Measurements from ENCODE around the gene RAD51B. TPM values are rescaled to one million over a fixed set of nuclear protein-coding genes. Genes with fewer than 3 reads are reported as not detected.

The RAD51B gene
- total RNA-seq, 2 experiments from 2014 or later = 27.4 to 31.6 TPM

- H3K4me1 Mint-ChIP-seq = peaks cover 52% of the 10 kb centered on the region
- H3K27ac Mint-ChIP-seq = peak overlapping the region; percentile 93
- peak; percentile 21 for DNase-seq
- peak overlapping the region; percentile 49 for H3K4me3 Mint-ChIP-seq
- H3K9me3 Mint-ChIP-seq = no peaks in the 10 kb centered on the region
- no peaks in the 10 kb centered on the region for H3K27me3 Mint-ChIP-seq
- no peaks in the 10 kb centered on the region for H3K36me3 Mint-ChIP-seq
These were observed 913.7 kb downstream of the RAD51B start for GRCh38 chr14:68733086-68733914.

- Mint-ChIP-seq H3K36me3 (no peaks in the 10 kb centered on the region), H3K4me3 (no peak overlapping the region), H3K27me3 (no peaks in the 10 kb centered on the region), H3K27ac (peak overlapping the region; percentile 90), H3K9me3 (no peaks in the 10 kb centered on the region), H3K4me1 (peaks cover 49% of the 10 kb centered on the region)
- peak; percentile 60 for DNase-seq
These were observed 914.7 kb downstream of the RAD51B start for GRCh38 chr14:68734231-68734732.

GRCh38 chr14:68735856-68736255 lies 916.3 kb downstream of the RAD51B start:
- Mint-ChIP-seq H3K9me3 (no peaks in the 10 kb centered on the region), H3K4me3 (no peak overlapping the region), H3K27me3 (no peaks in the 10 kb centered on the region), H3K4me1 (peaks cover 44% of the 10 kb centered on the region), H3K27ac (no peak overlapping the region), H3K36me3 (no peaks in the 10 kb centered on the region)
- no peak for DNase-seq

DNA sequence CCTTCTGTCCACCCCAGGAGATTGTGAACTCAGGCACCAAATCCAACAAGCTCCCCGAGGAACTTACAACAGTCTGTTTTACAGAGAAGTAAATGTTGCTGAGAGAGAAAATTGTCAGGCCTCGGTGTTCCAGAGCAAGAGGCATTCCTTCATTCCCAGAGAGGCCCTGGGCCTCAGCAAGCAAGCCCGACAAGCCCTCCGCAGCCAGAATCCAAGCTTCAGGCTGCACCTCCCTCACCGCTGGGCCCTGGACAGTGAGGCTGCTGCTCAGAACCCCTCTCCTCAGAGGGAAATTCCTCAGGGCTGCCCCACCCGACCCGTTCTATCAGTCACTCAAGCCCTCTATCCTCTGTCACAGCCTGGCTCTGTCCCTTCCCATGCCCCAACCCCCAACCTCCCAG lies 916.9 kb downstream of the RAD51B start:
- H3K36me3 Mint-ChIP-seq = no peaks in the 10 kb centered on the region
- no peak for DNase-seq
- peaks cover 44% of the 10 kb centered on the region for H3K4me1 Mint-ChIP-seq
- peaks cover 5% of the 10 kb centered on the region for H3K9me3 Mint-ChIP-seq
- H3K4me3 Mint-ChIP-seq = no peak overlapping the region
- no peaks in the 10 kb centered on the region for H3K27me3 Mint-ChIP-seq
- peak overlapping the region; percentile 2 for H3K27ac Mint-ChIP-seq

- H3K4me1 Mint-ChIP-seq = peaks cover 44% of the 10 kb centered on the region
- H3K27me3 Mint-ChIP-seq = no peaks in the 10 kb centered on the region
- H3K36me3 Mint-ChIP-seq = no peaks in the 10 kb centered on the region
- peaks cover 5% of the 10 kb centered on the region for H3K9me3 Mint-ChIP-seq
- H3K4me3 Mint-ChIP-seq = no peak overlapping the region
- DNase-seq = no peak
- no peak overlapping the region for H3K27ac Mint-ChIP-seq
These were observed 917.5 kb downstream of the RAD51B start for GRCh38 chr14:68737086-68737485.

GRCh38 chr14:68738559-68738958 lies 919.0 kb downstream of the RAD51B start:
- Mint-ChIP-seq H3K27me3 (no peaks in the 10 kb centered on the region), H3K4me3 (no peak overlapping the region), H3K36me3 (no peaks in the 10 kb centered on the region), H3K9me3 (peaks cover 5% of the 10 kb centered on the region), H3K4me1 (peaks cover 36% of the 10 kb centered on the region), H3K27ac (no peak overlapping the region)
- DNase-seq = no peak

DNA sequence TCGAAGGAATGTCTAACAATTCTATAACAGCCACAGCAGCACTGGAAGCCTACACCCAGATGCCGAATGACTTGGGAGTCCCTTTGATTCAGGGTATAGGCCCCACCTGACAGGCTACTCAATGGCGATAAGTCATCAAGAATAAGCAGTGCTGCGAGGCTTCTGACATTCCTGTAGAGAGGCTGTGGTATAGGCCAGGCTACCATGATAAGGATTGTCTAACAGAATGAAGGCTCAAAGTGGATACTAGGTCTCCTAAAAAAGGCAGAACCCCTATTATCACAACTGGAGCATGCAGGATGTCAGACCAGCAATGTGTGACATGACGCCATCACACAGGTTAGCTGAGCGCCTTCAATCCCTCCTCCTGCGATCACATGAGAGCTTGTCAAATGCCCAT lies 920.1 kb downstream of the RAD51B start:
- Mint-ChIP-seq H3K9me3 (peaks cover 5% of the 10 kb centered on the region), H3K4me3 (no peak overlapping the region), H3K27ac (no peak overlapping the region), H3K4me1 (peaks cover 27% of the 10 kb centered on the region), H3K27me3 (no peaks in the 10 kb centered on the region), H3K36me3 (no peaks in the 10 kb centered on the region)
- DNase-seq = no peak

DNA sequence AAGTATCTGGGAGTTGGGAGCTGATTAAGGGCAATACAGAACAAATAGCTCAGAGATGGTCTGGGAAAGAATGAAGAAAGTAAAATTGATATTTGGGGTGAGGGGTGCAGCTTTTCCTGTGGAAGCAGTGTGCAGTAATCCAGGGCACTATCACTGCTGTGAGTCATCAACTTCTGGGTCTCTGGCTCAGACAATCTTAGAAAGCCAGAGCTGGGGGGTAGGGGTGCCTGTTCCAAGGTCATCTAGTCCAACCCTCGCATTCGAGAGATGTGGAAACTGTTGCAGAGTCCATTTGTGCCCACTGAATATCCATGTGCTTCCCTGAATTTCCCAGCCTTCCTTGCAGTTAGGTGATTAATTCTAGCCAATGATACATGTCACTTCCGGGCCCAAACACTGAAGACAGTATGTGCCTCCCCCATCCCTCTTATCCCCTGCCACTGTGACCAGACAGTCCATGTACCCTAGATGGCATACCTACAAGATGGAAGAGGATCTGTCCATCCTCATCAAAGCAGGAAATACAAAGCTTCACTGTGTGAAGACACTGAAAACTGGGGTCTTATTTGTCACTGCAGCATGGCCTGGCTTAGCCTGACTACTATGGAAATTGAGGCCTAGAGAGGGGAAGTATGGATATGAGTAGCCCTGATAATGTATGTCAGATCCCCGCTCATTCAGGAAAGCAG lies 921.4 kb downstream of the RAD51B start:
- Mint-ChIP-seq H3K27me3 (no peaks in the 10 kb centered on the region), H3K27ac (no peak overlapping the region), H3K4me1 (peaks cover 20% of the 10 kb centered on the region)

DNA sequence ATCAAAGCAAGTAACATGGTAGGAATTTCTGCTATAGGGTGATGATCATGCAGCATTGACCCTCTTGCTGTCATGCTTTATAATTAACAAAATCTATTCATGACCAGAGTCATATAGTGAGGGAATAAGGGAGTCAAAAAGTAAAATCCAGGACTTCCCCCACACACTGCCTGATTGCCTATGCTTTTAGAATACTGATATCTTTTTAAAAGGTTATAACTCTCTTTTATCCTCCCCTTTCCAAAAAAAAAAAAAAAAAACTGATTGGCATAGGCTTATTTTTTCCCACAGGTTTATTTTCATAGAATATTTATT lies 921.9 kb downstream of the RAD51B start:
- no peak for DNase-seq
- H3K27ac Mint-ChIP-seq = no peak overlapping the region
- H3K4me3 Mint-ChIP-seq = no peak overlapping the region
- peaks cover 15% of the 10 kb centered on the region for H3K4me1 Mint-ChIP-seq
- no peaks in the 10 kb centered on the region for H3K36me3 Mint-ChIP-seq
- peaks cover 5% of the 10 kb centered on the region for H3K9me3 Mint-ChIP-seq
- H3K27me3 Mint-ChIP-seq = no peaks in the 10 kb centered on the region

More for the DNA sequence above, 921.4 kb downstream of the RAD51B start:
- Mint-ChIP-seq H3K36me3 (no peaks in the 10 kb centered on the region), H3K4me3 (no peak overlapping the region), H3K9me3 (peaks cover 5% of the 10 kb centered on the region)
- DNase-seq = no peak

DNA sequence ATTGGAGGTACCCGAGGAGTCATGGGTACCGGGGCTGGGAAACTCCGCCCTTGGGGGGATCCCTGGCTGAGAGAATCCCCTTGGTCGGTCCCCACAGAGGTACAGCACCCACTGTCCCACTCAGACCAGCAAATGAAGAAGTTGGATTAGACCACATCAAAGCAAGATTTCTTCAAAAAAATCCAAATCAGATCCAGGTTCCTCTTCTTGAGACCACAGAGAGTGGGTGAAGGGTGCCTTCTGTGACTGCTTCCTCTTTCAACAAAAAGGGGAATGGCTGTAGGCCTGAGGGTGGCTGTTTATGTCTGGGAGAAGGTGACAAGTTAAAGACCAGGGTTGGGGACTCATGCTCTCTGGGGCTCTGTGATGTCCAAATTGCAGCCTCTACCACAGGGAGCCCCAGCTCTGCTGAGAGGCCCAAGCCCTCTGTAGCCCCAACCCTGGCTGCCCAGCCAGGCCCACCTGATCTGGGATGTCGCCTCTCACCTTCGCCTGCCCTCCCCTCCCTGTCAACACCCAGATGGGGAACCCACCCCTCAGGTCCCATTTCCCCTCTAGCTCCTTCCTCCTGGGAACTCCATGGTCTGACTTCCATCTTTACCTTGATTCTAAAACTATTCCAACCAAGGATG lies 922.4 kb downstream of the RAD51B start:
- no peaks in the 10 kb centered on the region for H3K27me3 Mint-ChIP-seq
- no peak for DNase-seq
- H3K4me1 Mint-ChIP-seq = peaks cover 10% of the 10 kb centered on the region
- no peak overlapping the region for H3K4me3 Mint-ChIP-seq
- no peaks in the 10 kb centered on the region for H3K36me3 Mint-ChIP-seq
- peaks cover 5% of the 10 kb centered on the region for H3K9me3 Mint-ChIP-seq
- H3K27ac Mint-ChIP-seq = no peak overlapping the region

DNA sequence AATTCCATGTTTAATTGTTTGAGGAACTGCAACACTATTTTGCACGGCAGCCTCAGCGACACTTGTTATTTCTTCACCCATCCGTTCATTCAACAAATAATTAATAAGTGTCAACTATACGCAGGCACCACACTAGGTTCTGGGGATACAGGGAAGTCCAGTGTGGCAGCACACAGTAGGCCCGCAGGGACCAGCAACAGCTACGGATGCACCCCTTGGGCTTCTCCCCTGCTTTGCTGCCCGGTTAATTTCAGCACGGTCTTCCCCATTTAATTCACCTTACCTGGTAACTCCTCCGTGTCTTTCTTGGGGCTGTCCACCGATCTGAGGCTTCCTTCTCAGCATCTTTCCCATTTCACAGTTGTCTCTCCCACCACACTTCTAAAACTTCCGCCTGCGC lies 925.0 kb downstream of the RAD51B start:
- H3K27me3 Mint-ChIP-seq = no peaks in the 10 kb centered on the region
- peaks cover 7% of the 10 kb centered on the region for H3K4me1 Mint-ChIP-seq
- no peak for DNase-seq
- H3K36me3 Mint-ChIP-seq = no peaks in the 10 kb centered on the region
- H3K9me3 Mint-ChIP-seq = peaks cover 5% of the 10 kb centered on the region
- H3K4me3 Mint-ChIP-seq = no peak overlapping the region
- no peak overlapping the region for H3K27ac Mint-ChIP-seq

GRCh38 chr14:68747393-68747792 lies 927.8 kb downstream of the RAD51B start:
- peaks cover 6% of the 10 kb centered on the region for H3K4me1 Mint-ChIP-seq
- no peaks in the 10 kb centered on the region for H3K36me3 Mint-ChIP-seq
- no peaks in the 10 kb centered on the region for H3K9me3 Mint-ChIP-seq
- no peaks in the 10 kb centered on the region for H3K27me3 Mint-ChIP-seq
- no peak for DNase-seq
- no peak overlapping the region for H3K4me3 Mint-ChIP-seq
- H3K27ac Mint-ChIP-seq = no peak overlapping the region

GRCh38 chr14:68748260-68748659 lies 928.7 kb downstream of the RAD51B start:
- H3K27ac Mint-ChIP-seq = no peak overlapping the region
- no peak overlapping the region for H3K4me3 Mint-ChIP-seq
- no peaks in the 10 kb centered on the region for H3K27me3 Mint-ChIP-seq
- no peaks in the 10 kb centered on the region for H3K36me3 Mint-ChIP-seq
- H3K4me1 Mint-ChIP-seq = peaks cover 5% of the 10 kb centered on the region
- H3K9me3 Mint-ChIP-seq = no peaks in the 10 kb centered on the region
- DNase-seq = no peak

- DNase-seq = no peak
- H3K27ac Mint-ChIP-seq = no peak overlapping the region
These were observed 929.1 kb downstream of the RAD51B start for GRCh38 chr14:68748691-68749090.

More at GRCh38 chr14:68748691-68749090, 929.1 kb downstream of the RAD51B start:
- no peak overlapping the region for H3K4me3 Mint-ChIP-seq
- H3K4me1 Mint-ChIP-seq = peaks cover 5% of the 10 kb centered on the region
- H3K36me3 Mint-ChIP-seq = no peaks in the 10 kb centered on the region
- H3K27me3 Mint-ChIP-seq = no peaks in the 10 kb centered on the region
- H3K9me3 Mint-ChIP-seq = no peaks in the 10 kb centered on the region
